SK-N-SH (cell line): ENCODE data around the gene GOLGA6A. TPM values are rescaled to one million over a fixed set of nuclear protein-coding genes. Genes with fewer than 3 reads are reported as not detected.

Experiments used
- CTCF ChIA-PET: fragments of 300-600, 350-600 bp; formaldehyde crosslinking; extraction: SDS; loops from one replicate; lab custom pipeline; 2021; lab: Yijun Ruan, JAX
- POLR2A ChIA-PET: fragments of 350-600 bp; sonication (Branson Sonifier 250); formaldehyde crosslinking; extraction: SDS; loops from one replicate; lab custom pipeline; 2020; ENCODE audit warnings: antibody characterized with exemption, inconsistent platforms; lab: Yijun Ruan, JAX
- DNase-seq: peaks from one replicate; pipeline ENCODE4 v3.0.0; 2012
- H2AFZ ChIP-seq: fragments of 200-600 bp; sonication (generic); 2 replicates; pipeline ENCODE4 v1.8.1; 2016; ENCODE audit warnings: antibody characterized with exemption, mild to moderate bottlenecking, low read depth
- H3F3A ChIP-seq: fragments of 200-600 bp; sonication (generic); replicated peaks from 2 replicates; pipeline ENCODE3; 2016; ENCODE audit warnings: antibody characterized with exemption, mild to moderate bottlenecking; ENCODE audit not compliant: insufficient read depth
- H3K27ac ChIP-seq, 2 experiments: fragments of 200-500 bp in 1 of 2; fragments of 200-600 bp in 1 of 2; sonication (Bioruptor generic) in 1 of 2; sonication (generic), shearing (Covaris generic) in 1 of 2; 2 replicates each; pipeline versions ENCODE4 v1.5.1 to v1.6.1; 2014 to 2016; ENCODE audit warnings: low read depth in 2 of 2, inconsistent platforms in 1 of 2, low read length in 1 of 2, mild to moderate bottlenecking in 1 of 2, mixed read lengths in 1 of 2
- H3K27me3 ChIP-seq: fragments of 200-600 bp; sonication (generic), shearing (Covaris generic); 2 replicates; pipeline ENCODE4 v1.6.1; 2016; ENCODE audit warnings: mixed run types; ENCODE audit not compliant: insufficient read depth
- H3K36me3 ChIP-seq, 2 experiments: fragments of 200-500 bp in 1 of 2; fragments of 200-600 bp in 1 of 2; sonication (Bioruptor generic) in 1 of 2; sonication (generic) in 1 of 2; replicated peaks in 1 of 2; 2 replicates each; pipeline versions ENCODE3 to v1.5.1; 2014 to 2016; ENCODE audit warnings: low read length in 1 of 2, mild to moderate bottlenecking in 1 of 2; ENCODE audit not compliant: insufficient read depth in 2 of 2, control insufficient read depth in 1 of 2
- H3K4me1 ChIP-seq, 2 experiments: fragments of 200-500 bp in 1 of 2; fragments of 200-600 bp in 1 of 2; sonication (Bioruptor generic) in 1 of 2; sonication (generic), shearing (Covaris generic) in 1 of 2; 2 replicates each; pipeline versions ENCODE4 v1.5.1 to v1.6.1; 2014 to 2016; ENCODE audit warnings: low read depth in 1 of 2, low read length in 1 of 2, mixed run types in 1 of 2; ENCODE audit not compliant: insufficient read depth in 2 of 2, control insufficient read depth in 1 of 2
- H3K4me2 ChIP-seq: fragments of 200-600 bp; sonication (generic), shearing (Covaris generic); 2 replicates; pipeline ENCODE4 v1.6.1; 2017; ENCODE audit warnings: mixed run types
- H3K4me3 ChIP-seq, 2 experiments: fragments of 200-500 bp in 1 of 2; fragments of 200-600 bp in 1 of 2; sonication (Bioruptor generic) in 1 of 2; sonication (generic), shearing (Covaris generic) in 1 of 2; 2 replicates each; pipeline versions ENCODE4 v1.5.1 to v1.8.1; 2014 to 2016; ENCODE audit warnings: low read depth in 2 of 2, inconsistent platforms in 1 of 2, low read length in 1 of 2, mild to moderate bottlenecking in 1 of 2, mixed read lengths in 1 of 2, moderate library complexity in 1 of 2
- H3K79me2 ChIP-seq: fragments of 200-600 bp; sonication (generic); 2 replicates; pipeline ENCODE4 v1.8.1; 2017; ENCODE audit warnings: mild to moderate bottlenecking; ENCODE audit not compliant: insufficient read depth
- H3K9ac ChIP-seq: fragments of 200-600 bp; sonication (generic); 2 replicates; pipeline ENCODE4 v1.6.1; 2017; ENCODE audit warnings: mixed run types
- H3K9me2 ChIP-seq: fragments of 200-600 bp; sonication (generic); 2 replicates; pipeline ENCODE4 v1.6.1; 2017; ENCODE audit warnings: mixed run types
- H3K9me3 ChIP-seq: fragments of 200-600 bp; sonication (generic); 2 replicates; pipeline ENCODE4 v1.6.1; 2017; ENCODE audit warnings: mixed run types, mild to moderate bottlenecking, moderate library complexity
- H4K20me1 ChIP-seq: fragments of 200-600 bp; sonication (generic); 2 replicates; pipeline ENCODE4 v1.6.1; 2017; ENCODE audit warnings: mild to moderate bottlenecking, mixed run types; ENCODE audit not compliant: insufficient read depth
- CHD2 ChIP-seq: fragments of 150-350 bp; IDR thresholded peaks from 2 replicates; pipeline ENCODE4 v1.6.1; 2018; ENCODE audit warnings: low read length; ENCODE audit not compliant: partially characterized antibody
- CTCF ChIP-seq: fragments of 200-600 bp; sonication (generic); IDR thresholded peaks from 2 replicates; pipeline ENCODE4 v1.6.1; 2017; ENCODE audit warnings: antibody characterized with exemption, mild to moderate bottlenecking, moderate library complexity
- EZH2phosphoT487 ChIP-seq: fragments of 200-600 bp; sonication (generic); IDR thresholded peaks from 2 replicates; pipeline ENCODE4 v1.6.1; 2017; ENCODE audit warnings: low read depth, mixed run types, mild to moderate bottlenecking, antibody characterized with exemption, moderate library complexity, borderline replicate concordance
- GATA2 ChIP-seq: sonication (generic); formaldehyde crosslinking; IDR thresholded peaks from 2 replicates; pipeline ENCODE4 v1.5.0; 2020; ENCODE audit warnings: mild to moderate bottlenecking, missing genetic modification reagents
- IRF3 ChIP-seq: fragments of 150-350 bp; IDR thresholded peaks from 2 replicates; pipeline ENCODE4 v1.6.1; 2016; ENCODE audit warnings: mild to moderate bottlenecking, low read depth, low read length
- MAX ChIP-seq: IDR thresholded peaks from 2 replicates; pipeline ENCODE4 v1.4.0; 2012; ENCODE audit warnings: low read depth
- NFIC ChIP-seq: IDR thresholded peaks from 2 replicates; pipeline ENCODE4 v1.4.0; 2012; ENCODE audit warnings: borderline replicate concordance
- NRF1 ChIP-seq: IDR thresholded peaks from 2 replicates; pipeline ENCODE4 v1.6.1; 2012; ENCODE audit warnings: low read depth, mild to moderate bottlenecking, low read length
- POLR2AphosphoS5 ChIP-seq: IDR thresholded peaks from 2 replicates; pipeline ENCODE4 v1.6.1; 2012; ENCODE audit warnings: low read depth, low read length
- RAD21 ChIP-seq: IDR thresholded peaks from 2 replicates; pipeline ENCODE4 v1.6.1; 2012; ENCODE audit warnings: mild to moderate bottlenecking, low read length
- REST ChIP-seq: IDR thresholded peaks from 2 replicates; pipeline ENCODE4 v1.6.1; 2012; ENCODE audit warnings: mild to moderate bottlenecking, low read depth, low read length, moderate library complexity
- RFX5 ChIP-seq: IDR thresholded peaks from 2 replicates; pipeline ENCODE4 v1.6.1; 2012; ENCODE audit warnings: mild to moderate bottlenecking, improper control_type of control experiment, low read length
- RXRA ChIP-seq: IDR thresholded peaks from 2 replicates; pipeline ENCODE4 v1.4.0; 2012; ENCODE audit warnings: low read depth, mild to moderate bottlenecking, borderline replicate concordance
- SMC3 ChIP-seq: IDR thresholded peaks from 2 replicates; pipeline ENCODE4 v1.6.1; 2012; ENCODE audit warnings: low read depth, low read length, improper control_type of control experiment
- TCF12 ChIP-seq: IDR thresholded peaks from 2 replicates; pipeline ENCODE4 v1.4.0; 2012
- USF2 ChIP-seq: fragments of 150-350 bp; IDR thresholded peaks from 2 replicates; pipeline ENCODE4 v1.6.1; 2017; ENCODE audit warnings: antibody characterized with exemption, low read length, low read depth, borderline replicate concordance
- YY1 ChIP-seq: IDR thresholded peaks from 2 replicates; pipeline ENCODE4 v1.4.0; 2012; ENCODE audit warnings: low read depth, mild to moderate bottlenecking
- WGBS: methylation state at CpG from one replicate; pipeline ENCODE4 v1.1.6; 2017; ENCODE audit warnings: low lambda C conversion rate; 5-methylcytosine and 5-hydroxymethylcytosine counted together
- polyA plus RNA-seq, 3 experiments: library from polyadenylated mRNA; depleted of rRNA; stranded (reverse); fragments of >200 nt; gene quantifications; 2 replicates each; pipeline ENCODE4 v1.2.3, GENCODE V29; 2012

Gene GOLGA6A
- polyA plus RNA-seq, 1 of the 3 experiments (the other 2 are of a cell fraction) = not detected

GRCh38 chr15:74034206-74034755, 48.1 kb downstream of the GOLGA6A start:
- H2AFZ ChIP-seq = no peak overlapping the region
- TF ChIP-seq SMC3 = no peak
- TF ChIP-seq IRF3 = no peak
- TF ChIP-seq CHD2 = no peak
- peaks cover 2 to 47% of the 10 kb centered on the region in 2 experiments for H3K36me3 ChIP-seq
- no peaks in the 10 kb centered on the region for H3K9me2 ChIP-seq
- WGBS = 94% methylated on average over 9 of the region's 10 CpGs
- no peak overlapping the region for H3K9ac ChIP-seq
- DNase-seq = no peak
- no peak overlapping the region for H3K4me3 ChIP-seq
- ChIA-PET POLR2A (no interaction called here), CTCF (interaction anchor here (9.6 to 17.5 kb wide), 2 partner anchors 17 to 64 kb away, joined by 115 to 280 read pairs; no protein-coding TSS in a partner anchor)
- H3K4me2 ChIP-seq = no peak overlapping the region
- peaks cover 2% of the 10 kb centered on the region; the same call in 1 of the 2 replicates for H3K79me2 ChIP-seq
- peaks cover 3 to 6% of the 10 kb centered on the region in 2 experiments; a peak in 2 of 4 replicates for H3K4me1 ChIP-seq
- H4K20me1 ChIP-seq = no peaks in the 10 kb centered on the region
- no peaks in the 10 kb centered on the region for H3F3A ChIP-seq
- no peaks in the 10 kb centered on the region for H3K9me3 ChIP-seq
- H3K27ac ChIP-seq = no peak overlapping the region
- H3K27me3 ChIP-seq = no peaks in the 10 kb centered on the region

- H3K4me1 ChIP-seq = no peaks in the 10 kb centered on the region
- WGBS = 91% methylated on average over 12 of the region's 16 CpGs
- H3K4me3 ChIP-seq = no peak overlapping the region
- no peaks in the 10 kb centered on the region for H3K9me2 ChIP-seq
- H3K4me2 ChIP-seq = no peak overlapping the region
- peaks cover 6 to 48% of the 10 kb centered on the region in 2 experiments for H3K36me3 ChIP-seq
- no peaks in the 10 kb centered on the region for H3K27me3 ChIP-seq
- DNase-seq = no peak
- H3K9ac ChIP-seq = no peak overlapping the region
- H3K9me3 ChIP-seq = no peaks in the 10 kb centered on the region
- no peaks in the 10 kb centered on the region for H4K20me1 ChIP-seq
- H3K27ac ChIP-seq = no peak overlapping the region
- CTCF ChIA-PET = interaction anchor here (1.0 to 17.5 kb wide), 6 partner anchors 9 to 68 kb away, joined by 3 to 280 read pairs (median 8); no protein-coding TSS in a partner anchor
- H3K79me2 ChIP-seq = peaks cover 3% of the 10 kb centered on the region; the same call in 1 of the 2 replicates
- H2AFZ ChIP-seq = no peak overlapping the region
- POLR2A ChIA-PET = no interaction called here
- no peaks in the 10 kb centered on the region for H3F3A ChIP-seq
- TF ChIP-seq SMC3 = no peak
- no peak for TF ChIP-seq YY1
- TF ChIP-seq NFIC = no peak
- TF ChIP-seq GATA2 = no peak
- TF ChIP-seq RFX5 = no peak
- no peak for TF ChIP-seq TCF12
- no peak for TF ChIP-seq RAD21
- TF ChIP-seq CTCF = no peak
- TF ChIP-seq USF2 = no peak
- TF ChIP-seq REST = no peak
- TF ChIP-seq EZH2phosphoT487 = no peak
- no peak for TF ChIP-seq MAX
- TF ChIP-seq RXRA = no peak
- no peak for TF ChIP-seq POLR2AphosphoS5
- TF ChIP-seq NRF1 = no peak
Observed at GRCh38 chr15:74032606-74033561, 49.5 kb downstream of the GOLGA6A start.
